GM19239 (cell line): Measurements from ENCODE around the gene ARHGAP24.
"Not testable (repeated sequence)": the region's sequence is repeated elsewhere in the genome, so short reads cannot be mapped to it uniquely, and the experiment has no call there.

Experiments
- DNase-seq: peaks from one replicate; pipeline ENCODE4 v3.0.0; 2011; ENCODE audit warnings: low spot score; ENCODE audit not compliant: insufficient read length
- FAIRE-seq: peaks from 2 replicates; lab custom pipeline; 2011; peaks lifted over from hg19 to GRCh38; lab: Jason Lieb, UNC

Gene ARHGAP24

GRCh38 chr4:85789241-85789640 lies 314.3 kb downstream of the ARHGAP24 start:
- no peak for DNase-seq
- no peak for FAIRE-seq

DNA sequence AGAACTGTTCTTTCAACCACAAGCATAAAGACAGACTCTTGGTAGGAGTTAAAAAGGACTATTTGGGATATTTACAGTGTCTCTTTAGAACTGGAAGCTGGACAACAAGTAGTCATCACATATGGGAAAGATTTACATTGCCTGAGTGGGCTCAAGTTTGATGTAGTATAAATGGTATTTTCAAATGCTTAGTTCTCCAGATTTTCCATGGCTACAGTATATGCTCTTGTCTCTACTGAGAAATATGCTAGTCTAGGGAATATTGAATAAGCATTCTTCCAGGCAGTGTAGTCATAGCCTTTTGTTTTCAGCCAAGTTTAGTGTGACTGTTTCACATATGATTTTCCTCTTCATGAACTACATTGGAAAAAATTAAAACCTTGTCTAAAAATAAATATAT lies 315.6 kb downstream of the ARHGAP24 start:
- DNase-seq, result no peak
- FAIRE-seq, result no peak

GRCh38 chr4:85792376-85793232 lies 317.7 kb downstream of the ARHGAP24 start:
- DNase-seq (no peak), FAIRE-seq (peak; percentile 31)

DNA sequence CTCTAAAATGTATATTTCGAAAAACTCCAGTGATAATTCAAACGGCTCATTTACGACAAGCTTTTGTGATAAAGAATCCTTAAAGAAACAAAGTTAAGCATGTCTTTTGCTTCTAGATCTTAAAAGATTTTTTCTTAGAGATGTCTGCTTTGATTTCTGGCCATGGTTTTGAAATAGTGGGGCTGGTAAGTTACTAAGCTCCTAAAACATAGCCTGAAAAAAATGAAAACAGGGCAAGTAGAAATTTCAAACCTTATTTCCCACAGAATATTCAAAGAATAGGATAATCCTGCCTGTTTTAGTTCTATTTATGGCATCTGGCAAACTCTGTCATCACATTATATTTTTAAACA lies 318.3 kb downstream of the ARHGAP24 start:
- no peak for FAIRE-seq
- no peak for DNase-seq

DNA sequence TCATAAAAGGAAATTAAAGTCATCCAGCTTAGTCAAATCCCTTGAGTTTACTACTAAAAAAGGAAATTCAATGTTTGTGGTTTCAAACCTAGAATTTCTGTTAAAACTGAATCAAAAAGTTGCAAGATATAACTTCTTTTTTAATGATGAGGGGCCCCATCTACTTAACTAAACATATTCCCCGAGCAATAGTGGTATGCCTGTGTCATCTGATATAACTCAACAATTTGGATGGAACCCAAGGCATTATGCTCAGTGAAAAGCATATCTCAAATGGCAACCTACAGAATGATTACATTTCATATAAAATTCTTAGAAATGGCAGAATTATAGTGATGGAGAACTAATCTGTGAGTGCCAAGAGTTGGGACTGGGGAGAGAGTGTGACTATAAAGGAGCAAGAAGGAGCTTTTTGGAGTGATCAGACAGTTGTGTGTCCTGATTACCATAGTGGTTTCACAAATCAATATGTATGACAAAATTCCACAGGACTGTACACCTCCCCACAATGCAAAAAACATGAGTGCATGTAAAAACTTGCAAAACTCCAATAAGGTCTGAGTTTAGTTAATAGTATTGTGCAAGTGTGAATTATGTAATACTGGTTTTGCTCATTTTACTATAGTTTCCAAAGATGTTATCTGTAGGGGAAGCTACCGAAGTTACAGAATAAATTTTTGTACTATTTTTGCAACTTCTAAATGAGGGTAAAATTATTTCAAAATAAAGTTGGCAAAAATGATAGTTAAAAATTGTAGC lies 323.2 kb downstream of the ARHGAP24 start:
- FAIRE-seq (peak; percentile 35), DNase-seq (no peak)

GRCh38 chr4:85803856-85804255 lies 328.9 kb downstream of the ARHGAP24 start:
- FAIRE-seq, result no peak
- DNase-seq, result no peak

- DNase-seq, result no peak
- FAIRE-seq, result no peak
These were observed 330.9 kb downstream of the ARHGAP24 start for GRCh38 chr4:85805891-85806290.

DNA sequence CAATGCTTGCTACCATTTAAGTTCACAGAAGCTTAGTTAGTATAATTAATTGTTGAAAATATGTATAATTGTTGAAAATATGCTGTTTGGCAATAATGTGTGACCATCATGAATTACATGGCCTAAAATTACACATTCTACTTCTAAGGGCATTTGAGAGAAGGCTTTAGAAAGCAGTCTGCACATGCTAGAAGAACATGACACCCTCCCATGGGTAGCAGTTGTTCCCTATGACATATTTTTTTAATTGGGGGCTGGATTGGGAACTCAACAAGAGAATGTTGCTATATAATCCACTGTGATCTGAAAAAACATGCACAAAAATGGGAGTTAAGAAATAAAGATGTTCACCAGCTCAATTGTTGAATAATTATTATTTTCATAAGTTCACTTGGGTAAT lies 331.4 kb downstream of the ARHGAP24 start:
- FAIRE-seq, result no peak
- no peak for DNase-seq

GRCh38 chr4:85807247-85807950 lies 332.4 kb downstream of the ARHGAP24 start:
- DNase-seq, result no peak
- FAIRE-seq, result no peak

DNA sequence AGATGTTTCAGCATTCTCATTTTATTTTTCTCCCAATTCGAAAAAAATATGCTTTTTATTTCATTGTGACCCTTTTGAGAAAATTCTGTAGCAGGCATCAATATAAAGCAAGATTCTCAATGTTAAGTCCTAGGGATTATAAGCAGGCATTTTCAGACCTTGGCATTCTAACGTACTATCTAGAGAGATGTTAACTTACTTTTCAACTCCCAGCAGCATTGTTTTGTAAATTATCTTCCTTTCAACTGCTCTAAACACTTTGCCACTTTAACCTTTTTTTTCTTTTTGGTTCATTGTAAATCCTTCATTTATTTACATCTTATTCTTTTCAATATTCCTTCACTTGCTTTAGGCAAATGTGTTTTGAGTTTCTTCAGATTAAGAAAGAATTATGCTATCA lies 333.2 kb downstream of the ARHGAP24 start:
- no peak for DNase-seq
- no peak for FAIRE-seq

GRCh38 chr4:85808864-85809263 lies 333.9 kb downstream of the ARHGAP24 start:
- FAIRE-seq (no peak), DNase-seq (no peak)

GRCh38 chr4:85812776-85813175 lies 337.8 kb downstream of the ARHGAP24 start:
- peak; percentile 66 for FAIRE-seq
- DNase-seq, result no peak

GRCh38 chr4:85815796-85816459 lies 341.0 kb downstream of the ARHGAP24 start:
- DNase-seq (no peak), FAIRE-seq (no peak)

DNA sequence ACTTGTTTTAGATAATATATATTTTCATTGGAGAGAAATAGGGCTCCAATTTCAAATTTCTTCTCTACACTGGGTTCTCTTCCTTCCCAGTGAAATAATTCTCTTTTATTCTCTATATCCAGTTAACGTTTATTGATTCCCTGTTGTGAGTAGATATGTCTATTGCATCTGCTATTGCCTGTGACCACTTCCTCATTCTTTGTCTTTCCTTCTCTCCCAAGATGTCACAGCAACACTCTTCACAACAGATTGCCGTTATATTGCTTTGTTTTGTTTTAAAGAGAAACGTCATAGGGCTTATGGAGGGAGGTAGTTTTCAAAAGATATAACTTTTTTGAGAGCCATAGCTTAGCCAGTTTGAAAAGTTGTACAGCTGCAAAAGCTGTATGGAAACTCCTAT lies 343.8 kb downstream of the ARHGAP24 start:
- no peak for FAIRE-seq
- DNase-seq, result no peak

DNA sequence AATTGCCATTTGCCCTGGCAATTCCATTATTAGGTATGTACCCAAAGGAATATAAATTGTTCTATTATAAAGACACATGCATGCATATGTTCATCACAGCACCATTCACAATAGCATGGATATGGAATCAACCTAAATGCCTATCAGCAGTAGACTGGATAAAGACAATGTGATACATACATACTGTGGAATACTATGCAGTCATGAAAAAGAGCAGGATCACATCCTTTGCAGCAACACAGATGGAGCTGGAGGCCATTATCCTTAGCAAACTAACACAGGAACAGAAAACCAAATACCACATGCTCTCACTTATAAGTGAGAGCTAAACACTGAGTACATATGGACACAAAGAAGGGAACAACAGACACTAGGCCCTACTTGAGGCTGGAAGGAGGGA lies 345.2 kb downstream of the ARHGAP24 start:
- DNase-seq, FAIRE-seq: not testable (repeated sequence)

DNA sequence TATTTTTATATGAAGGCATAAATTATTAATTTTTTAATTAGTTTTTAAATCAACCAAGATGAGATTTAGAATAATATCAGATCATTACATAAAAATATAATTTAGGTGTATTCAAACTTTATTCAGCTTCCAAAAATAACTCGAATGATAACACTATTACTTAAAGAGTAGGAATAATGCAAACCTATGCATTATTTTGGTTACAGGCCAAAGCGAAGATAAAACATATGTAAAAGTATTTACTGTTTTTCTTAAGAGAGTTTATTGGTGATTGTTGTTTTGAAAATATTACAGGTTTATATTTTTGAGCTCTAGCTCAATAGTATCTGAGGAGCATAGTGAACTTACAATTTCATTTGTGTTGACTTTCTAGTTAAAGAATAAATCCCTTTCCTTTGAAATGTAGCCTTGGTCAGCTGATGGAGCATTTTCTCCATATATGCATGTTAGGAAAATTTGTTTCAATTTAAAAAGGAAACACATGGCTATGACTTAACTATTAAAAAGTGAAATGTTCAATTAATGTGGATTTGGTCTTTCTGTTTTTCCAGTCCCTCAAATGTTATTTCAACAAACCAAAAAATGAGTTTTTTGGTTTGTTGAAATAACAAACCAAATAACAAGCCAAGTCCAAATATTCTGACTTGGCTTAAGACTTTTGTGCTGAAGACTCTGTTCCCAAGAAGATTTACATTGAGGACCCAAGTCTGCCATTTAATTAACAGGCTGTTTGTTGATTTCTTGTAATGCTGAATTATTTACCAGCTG lies 346.9 kb downstream of the ARHGAP24 start:
- FAIRE-seq, result no peak
- DNase-seq, result no peak

DNA sequence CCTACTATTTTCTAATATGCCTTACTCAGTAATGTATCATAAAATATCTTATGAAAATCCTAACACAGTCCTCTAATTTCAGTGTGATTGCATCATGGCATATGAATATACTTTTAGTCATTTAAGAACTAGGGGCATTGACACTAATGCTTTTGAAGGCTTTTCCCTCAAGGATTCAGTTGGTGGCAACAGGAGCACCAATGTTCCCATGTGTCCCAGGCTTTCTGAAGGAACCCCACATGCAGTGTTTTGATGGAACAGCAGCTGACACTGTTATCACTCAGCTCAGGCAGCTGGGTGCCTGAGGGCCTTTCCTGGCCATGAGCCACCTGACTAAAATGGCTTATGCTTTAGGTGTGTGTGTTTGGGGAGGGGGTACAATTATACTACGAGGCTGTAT lies 348.3 kb downstream of the ARHGAP24 start:
- FAIRE-seq (no peak), DNase-seq (no peak)

DNA sequence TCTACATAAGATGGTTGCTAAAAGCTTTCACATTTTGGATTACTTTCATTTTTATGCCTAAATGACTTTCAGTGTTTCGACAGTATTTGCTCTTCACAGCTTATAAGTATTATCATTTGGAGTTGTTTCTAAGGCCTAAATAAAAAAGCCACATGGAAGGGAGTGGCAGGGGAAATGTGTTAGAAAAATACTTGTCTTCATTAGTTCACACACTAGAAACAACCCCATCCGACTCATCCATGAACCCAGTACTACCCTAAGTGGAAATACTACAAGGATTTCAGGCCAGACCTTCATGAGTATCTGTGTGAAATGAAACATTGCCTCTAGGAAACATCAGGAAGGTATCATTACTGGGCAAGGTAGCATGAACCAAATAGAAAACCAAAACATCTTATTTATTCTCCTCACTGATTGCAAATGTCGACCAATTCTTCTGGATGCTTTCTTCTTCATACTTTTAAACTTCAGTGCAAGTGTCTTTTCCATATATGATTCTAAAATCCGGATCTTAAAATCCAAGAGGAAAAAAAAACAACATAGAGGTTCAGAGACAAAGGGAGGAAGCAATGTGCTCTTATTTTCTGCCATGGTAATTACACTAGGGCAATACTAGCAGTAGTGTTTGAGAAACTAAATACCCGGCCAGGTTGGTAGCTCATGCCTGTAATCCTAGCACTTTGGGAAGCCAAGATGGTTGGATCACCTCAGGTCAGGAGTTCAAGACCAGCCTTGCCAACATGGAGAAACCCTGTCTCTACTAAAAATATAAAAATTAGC lies 349.4 kb downstream of the ARHGAP24 start:
- DNase-seq, result no peak
- FAIRE-seq, result no peak
